ENCODE measurements around the gene BRIX1. TPM values are rescaled to one million over a fixed set of nuclear protein-coding genes. Genes with fewer than 3 reads are reported as not detected.

BRIX1 gene
- total and polyA plus RNA-seq, 3 donors from 2014 or later: 18.4 to 25.0 (median 23.2) TPM

- intact Hi-C loops (cut with DNase I; ENCODE audit: low total_unique reads): no loop called here
Measured at GRCh38 chr5:34926318-34926888, 10.9 kb downstream of the BRIX1 start.

GRCh38 chr5:34927785-34928184 lies 12.3 kb downstream of the BRIX1 start:
- TF ChIP-seq, protein P1, sequence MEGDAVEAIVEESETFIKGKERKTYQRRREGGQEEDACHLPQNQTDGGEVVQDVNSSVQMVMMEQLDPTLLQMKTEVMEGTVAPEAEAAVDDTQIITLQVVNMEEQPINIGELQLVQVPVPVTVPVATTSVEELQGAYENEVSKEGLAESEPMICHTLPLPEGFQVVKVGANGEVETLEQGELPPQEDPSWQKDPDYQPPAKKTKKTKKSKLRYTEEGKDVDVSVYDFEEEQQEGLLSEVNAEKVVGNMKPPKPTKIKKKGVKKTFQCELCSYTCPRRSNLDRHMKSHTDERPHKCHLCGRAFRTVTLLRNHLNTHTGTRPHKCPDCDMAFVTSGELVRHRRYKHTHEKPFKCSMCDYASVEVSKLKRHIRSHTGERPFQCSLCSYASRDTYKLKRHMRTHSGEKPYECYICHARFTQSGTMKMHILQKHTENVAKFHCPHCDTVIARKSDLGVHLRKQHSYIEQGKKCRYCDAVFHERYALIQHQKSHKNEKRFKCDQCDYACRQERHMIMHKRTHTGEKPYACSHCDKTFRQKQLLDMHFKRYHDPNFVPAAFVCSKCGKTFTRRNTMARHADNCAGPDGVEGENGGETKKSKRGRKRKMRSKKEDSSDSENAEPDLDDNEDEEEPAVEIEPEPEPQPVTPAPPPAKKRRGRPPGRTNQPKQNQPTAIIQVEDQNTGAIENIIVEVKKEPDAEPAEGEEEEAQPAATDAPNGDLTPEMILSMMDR (IDR thresholded peaks at IDR 0.05): no peak
- TF ChIP-seq POLR2A (IDR thresholded peaks at IDR 0.05): no peak
- H3K9me3 ChIP-seq: no peaks in the 10 kb centered on the region
- no peaks in the 10 kb centered on the region for H3K27me3 ChIP-seq
- WGBS, 2 donors: 88 to 91% methylated on average over 5 of the region's 5 CpGs
- H3K36me3 ChIP-seq (ENCODE audit: low read depth, missing control alignments): no peaks in the 10 kb centered on the region
- H3K4me1 ChIP-seq: peaks cover 15% of the 10 kb centered on the region
- no peak for DNase-seq
- H3K27ac ChIP-seq: no peak overlapping the region
- intact Hi-C loops (cut with DNase I; ENCODE audit: low total_unique reads): no loop called here
- no peak overlapping the region for H3K4me3 ChIP-seq

More at GRCh38 chr5:34926318-34926888, 10.9 kb downstream of the BRIX1 start:
- no peak for DNase-seq
- Histone ChIP-seq H3K4me1 (peaks cover 12% of the 10 kb centered on the region), H3K27me3 (no peaks in the 10 kb centered on the region), H3K36me3 (ENCODE audit: low read depth, missing control alignments) (no peaks in the 10 kb centered on the region), H3K27ac (no peak overlapping the region), H3K4me3 (no peak overlapping the region), H3K9me3 (no peaks in the 10 kb centered on the region)
- WGBS, 2 donors: 89 to 93% methylated on average over 3 of the region's 3 CpGs
- TF ChIP-seq, protein P1 (IDR thresholded peaks at IDR 0.05): no peak

DNA sequence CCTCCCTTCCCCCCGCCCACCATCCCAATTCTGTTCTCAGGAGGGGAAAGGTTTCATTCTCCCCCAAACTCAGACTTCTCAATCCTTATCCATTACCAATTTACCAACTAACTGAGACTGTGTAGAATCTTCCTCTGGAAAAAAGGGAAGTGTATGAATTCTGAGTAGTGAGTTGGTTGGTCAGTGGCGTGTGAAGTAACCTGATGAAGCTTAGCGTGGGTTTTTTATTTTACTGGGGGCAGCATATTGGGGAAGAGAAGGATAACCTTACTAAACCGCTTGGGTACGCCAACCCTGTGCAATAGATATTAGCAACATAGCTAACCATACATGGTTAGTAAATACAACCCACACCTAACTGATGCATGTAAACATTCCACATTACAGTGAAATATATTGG lies 12.8 kb downstream of the BRIX1 start:
- no peak for TF ChIP-seq POLR2A (IDR thresholded peaks at IDR 0.05)
- TF ChIP-seq, protein P1 (IDR thresholded peaks at IDR 0.05): no peak
- Histone ChIP-seq H3K27ac (peak overlapping the region in 1 of 2 donors; percentile 96), H3K36me3 (ENCODE audit: low read depth, missing control alignments) (no peaks in the 10 kb centered on the region), H3K4me1 (peaks cover 15% of the 10 kb centered on the region), H3K27me3 (no peaks in the 10 kb centered on the region), H3K4me3 (no peak overlapping the region), H3K9me3 (no peaks in the 10 kb centered on the region)
- no peak for DNase-seq
- intact Hi-C loops (cut with DNase I; ENCODE audit: low total_unique reads): no loop called here
- WGBS, 2 donors: 68 to 80% methylated on average over 5 of the region's 5 CpGs

DNA sequence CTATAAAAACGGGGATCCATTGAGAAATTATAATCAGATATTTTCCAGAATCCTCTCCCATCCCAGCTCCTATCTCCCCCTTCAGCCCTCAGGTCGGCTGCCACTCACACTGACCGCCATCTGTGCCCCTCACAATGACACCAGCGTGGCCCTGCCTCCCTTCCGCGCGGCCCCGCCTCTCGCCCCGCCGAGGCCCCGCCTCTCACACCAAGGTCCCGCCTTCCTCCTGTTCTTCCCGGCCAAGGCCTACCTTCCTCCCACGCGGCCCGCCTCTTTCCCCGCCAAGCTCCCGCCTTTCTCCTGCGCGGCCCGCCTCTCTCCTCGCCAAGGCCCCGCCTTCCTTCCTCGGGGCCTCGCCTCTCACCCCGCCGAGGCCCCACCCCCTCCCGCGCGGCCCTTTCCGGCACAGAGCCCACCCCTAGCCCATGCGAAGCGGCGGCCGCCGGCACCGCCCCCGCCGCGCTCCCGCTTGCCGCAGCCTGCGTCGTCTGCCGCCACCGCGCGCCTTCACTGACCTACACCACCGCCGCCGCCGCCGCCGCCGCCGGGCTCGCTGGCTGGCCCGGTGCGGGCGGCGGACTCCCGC lies 13.7 kb downstream of the BRIX1 start, which contains the start of gene DNAJC21:
Gene DNAJC21, plus strand, starts transcription at position 426 of the 586 bp plus-strand sequence. CDS start 261 bp downstream, outside the sequence.
- no peaks in the 10 kb centered on the region for H3K36me3 ChIP-seq (ENCODE audit: low read depth, missing control alignments)
- no peaks in the 10 kb centered on the region for H3K27me3 ChIP-seq
- H3K27ac ChIP-seq: peak within 1 kb of the TSS; percentile 92 to 96
- H3K4me3 ChIP-seq: peak within 1 kb of the TSS; percentile 84 to 93
- intact Hi-C loops (cut with DNase I; ENCODE audit: low total_unique reads): no loop called here
- TF ChIP-seq, protein P1 (IDR thresholded peaks at IDR 0.05): no peak
- no peak for TF ChIP-seq POLR2A (IDR thresholded peaks at IDR 0.05)
- peaks cover 15% of the 10 kb centered on the region for H3K4me1 ChIP-seq
- no peaks in the 10 kb centered on the region for H3K9me3 ChIP-seq
- 1% methylated on average over 43 to 63 of the region's 63 CpGs for WGBS, 2 donors
- DNase-seq: peak; percentile 98

Measured in testis (tissue), 3 donors.